Heart right ventricle (tissue), 16 donors: ENCODE data around the gene PDE6G. TPM values are rescaled to one million over a fixed set of nuclear protein-coding genes. Genes with fewer than 3 reads are reported as not detected.

ENCODE experiments used
- ATAC-seq, 8 donors: fragments of 200-7000 bp; cut with Tn5 transposase; one replicate each; pipeline ENCODE4 v1.9.1; 2020; ENCODE audit warnings: mild to moderate bottlenecking in 8 of 8, moderate library complexity in 8 of 8, moderate number of reproducible peaks in 1 of 8
- DNase-seq, 2 donors: peaks; one replicate each; pipeline ENCODE4 v3.0.0-alpha.2; 2020
- H3K27ac ChIP-seq, 10 donors: fragments of 200-600 bp; sonication (generic) in 2 of 10; one replicate each; pipeline versions ENCODE4 v1.5.0 to v1.8.0; 2020 to 2022; ENCODE audit warnings: mild to moderate bottlenecking in 3 of 10
- H3K27me3 ChIP-seq, 7 donors: fragments of 200-600 bp; one replicate each; pipeline ENCODE4 v1.8.0; 2021 to 2022; ENCODE audit warnings: mild to moderate bottlenecking in 2 of 7
- H3K36me3 ChIP-seq, 9 donors: fragments of 200-600 bp; sonication (generic) in 1 of 9; one replicate each; pipeline versions ENCODE4 v1.5.0 to v1.8.0; 2020 to 2022; ENCODE audit warnings: mild to moderate bottlenecking in 2 of 9
- H3K4me1 ChIP-seq, 9 donors: fragments of 200-600 bp; sonication (generic) in 1 of 9; one replicate each; pipeline versions ENCODE4 v1.5.0 to v1.8.0; 2020 to 2022; ENCODE audit warnings: mild to moderate bottlenecking in 4 of 9
- H3K4me3 ChIP-seq, 10 donors: fragments of 200-600 bp; sonication (generic) in 2 of 10; one replicate each; pipeline versions ENCODE4 v1.5.0 to v1.8.0; 2020 to 2022; ENCODE audit warnings: mild to moderate bottlenecking in 7 of 10, moderate library complexity in 2 of 10
- H3K9me3 ChIP-seq, 11 donors: fragments of 200-600 bp in 10 of 11; sonication (generic) in 2 of 11; one replicate each; pipeline versions ENCODE4 v1.5.0 to v1.8.0; 2013 to 2022; ENCODE audit warnings: mild to moderate bottlenecking in 2 of 11, control low read depth in 1 of 11, moderate library complexity in 1 of 11
- CTCF ChIP-seq, 9 donors: fragments of 200-600 bp; sonication (generic) in 2 of 9; IDR thresholded peaks; one replicate each; pipeline versions ENCODE4 v1.5.0 to v1.8.0; 2021 to 2022; ENCODE audit warnings: antibody characterized with exemption in 9 of 9, mild to moderate bottlenecking in 5 of 9, moderate library complexity in 1 of 9
- WGBS, 2 donors: extraction: QIAGEN DNeasy Blood & Tissue Kit; methylation state at CpG; one replicate each; pipeline ENCODE4 v1.1.7; 2013; ENCODE audit warnings: inconsistent platforms in 1 of 2; 5-methylcytosine and 5-hydroxymethylcytosine counted together
- intact Hi-C, 10 donors: fragments of 100-400 bp; cut with DNase I; formaldehyde crosslinking; loops; one replicate each; pipeline versions ENCODE4 v1.11.1 to v1.14.2; 2022
- polyA plus RNA-seq, 2 donors: library from polyadenylated mRNA; stranded (reverse); fragments of 200-250 nt; gene quantifications; one replicate each; pipeline ENCODE4 v1.2.3, GENCODE V29; 2013
- total RNA-seq, 10 donors: library from RNA; stranded (reverse); fragmentation: NEBNext Ultra II Directional in 3 of 10; extraction: Animal tissue kit (Norgen Biotek cat#: 25700) in 3 of 10; gene quantifications; one replicate each; pipeline versions ENCODE4 v1.2.1 to v1.2.4, GENCODE V29; 2021 to 2023
- donor health status: Arrhythmogenic right ventricular cardiomyopathy.
- donor health status: ischemic (EF 13 %, LVEDD 7.1; RV severe dilation, severe dysfunction).
- donor health status: healthy with polysubstance abuse.
- donor health status: DM: no; HTN: yes; CAD: no.
- donor health status: DM: no; HTN: no; CAD: no.
- donor health status: ischemic (EF 25% LVEDD 6.9; RV normal size, moderate dysfunction).
- donor health status: ischemic (EF 25% LVEDD 5.7; RV mildly dilated, moderate dysfunction).
- donor health status: healthy.
- donor health status: DM: yes; HTN: yes; CAD: no.
- donor health status: Ischemic cardiomyopathy.
- donor health status: ischemic (EF 35%, LVEDD 5.7; RV mildly dilated, moderate dysfunction).
- donor health status: nonischemic (EF 11% LVEDD 7.7; RV severe dilation, severe dysfunction).
- donor health status: DM: yes; HTN: yes; CAD: no.
- donor health status: PGD.
- donor health status: ischemic (EF 29% LVEDD 5.4; RV normal size, mild dysfunction).
- donor health status: nonischemic (EF 23%, LVEDD 6.1; RV moderate dilation, normal function).

PDE6G gene
- total and polyA plus RNA-seq, 12 donors, result 0.38 to 1.3 (median 1.3) TPM; not detected in 9

- TF ChIP-seq CTCF (IDR thresholded peaks at IDR 0.05), result no peak
- Histone ChIP-seq H3K27ac (no peak overlapping the region), H3K4me3 (no peak overlapping the region), H3K4me1 (peaks cover 0 to 3% (median 0%) of the 10 kb centered on the region in 9 donors), H3K27me3 (peaks cover 0 to 50% (median 47%) of the 10 kb centered on the region in 7 donors), H3K9me3 (peaks cover 0 to 5% (median 0%) of the 10 kb centered on the region in 11 donors), H3K36me3 (no peaks in the 10 kb centered on the region)
- ATAC-seq (no peak), DNase-seq (no peak)
- intact Hi-C loops, result no loop called here
- 22 to 29% methylated on average over 19 to 21 of the region's 21 CpGs for WGBS, 2 donors
Measured at GRCh38 chr17:81647640-81648012, 8.7 kb downstream of the PDE6G start.

- DNase-seq, result no peak
- WGBS, 2 donors, result 65 to 68% methylated on average over 12 of the region's 12 CpGs
- H3K27me3 ChIP-seq, result peaks cover 0 to 49% (median 47%) of the 10 kb centered on the region in 7 donors
Measured at GRCh38 chr17:81646869-81647600, 9.3 kb downstream of the PDE6G start.

GRCh38 chr17:81644976-81645952 lies 11.1 kb downstream of the PDE6G start:
- no peak overlapping the region for H3K4me3 ChIP-seq
- ATAC-seq (peak in 3 of 8 donors; percentile 6 to 20 (median 20)), DNase-seq (no peak)
- no peak overlapping the region for H3K27ac ChIP-seq
- WGBS, 2 donors, result 86% methylated on average over 29 of the region's 29 CpGs
- TF ChIP-seq CTCF (IDR thresholded peaks at IDR 0.05), result no peak
- H3K4me1 ChIP-seq, result peaks cover 0 to 3% (median 0%) of the 10 kb centered on the region in 9 donors
- intact Hi-C loops, result no loop called here
- peaks cover 0 to 5% (median 0%) of the 10 kb centered on the region in 11 donors for H3K9me3 ChIP-seq
- H3K27me3 ChIP-seq, result peaks cover 0 to 37% (median 33%) of the 10 kb centered on the region in 7 donors
- no peaks in the 10 kb centered on the region for H3K36me3 ChIP-seq

More at GRCh38 chr17:81646869-81647600, 9.3 kb downstream of the PDE6G start:
- intact Hi-C loops, result no loop called here
- no peak for ATAC-seq
- H3K27ac ChIP-seq, result no peak overlapping the region
- H3K4me1 ChIP-seq, result peaks cover 0 to 3% (median 0%) of the 10 kb centered on the region in 9 donors
- H3K9me3 ChIP-seq, result peaks cover 0 to 5% (median 0%) of the 10 kb centered on the region in 11 donors
- TF ChIP-seq CTCF (IDR thresholded peaks at IDR 0.05), result no peak
- no peaks in the 10 kb centered on the region for H3K36me3 ChIP-seq
- no peak overlapping the region for H3K4me3 ChIP-seq

- no peaks in the 10 kb centered on the region for H3K36me3 ChIP-seq
- 91 to 92% methylated on average over 14 to 15 of the region's 15 CpGs for WGBS, 2 donors
- no peak for TF ChIP-seq CTCF (IDR thresholded peaks at IDR 0.05)
- DNase-seq, result no peak
- H3K27me3 ChIP-seq, result peaks cover 0 to 30% (median 25%) of the 10 kb centered on the region in 7 donors
- H3K27ac ChIP-seq, result no peak overlapping the region
- no peak overlapping the region for H3K4me3 ChIP-seq
- no peak for ATAC-seq
- intact Hi-C loops, result no loop called here
- peaks cover 0 to 5% (median 0%) of the 10 kb centered on the region in 11 donors for H3K9me3 ChIP-seq
- peaks cover 0 to 3% (median 0%) of the 10 kb centered on the region in 9 donors for H3K4me1 ChIP-seq
Measured at GRCh38 chr17:81644496-81644895, 11.8 kb downstream of the PDE6G start.
